Measurements from ENCODE around the gene DNAI1. TPM values are rescaled to one million over a fixed set of nuclear protein-coding genes. Genes with fewer than 3 reads are reported as not detected.

Gene DNAI1
- total and polyA plus RNA-seq, 10 of the 15 experiments (the other 5 are each of a cell fraction or from before 2014, with no cell fraction given): not detected

DNA sequence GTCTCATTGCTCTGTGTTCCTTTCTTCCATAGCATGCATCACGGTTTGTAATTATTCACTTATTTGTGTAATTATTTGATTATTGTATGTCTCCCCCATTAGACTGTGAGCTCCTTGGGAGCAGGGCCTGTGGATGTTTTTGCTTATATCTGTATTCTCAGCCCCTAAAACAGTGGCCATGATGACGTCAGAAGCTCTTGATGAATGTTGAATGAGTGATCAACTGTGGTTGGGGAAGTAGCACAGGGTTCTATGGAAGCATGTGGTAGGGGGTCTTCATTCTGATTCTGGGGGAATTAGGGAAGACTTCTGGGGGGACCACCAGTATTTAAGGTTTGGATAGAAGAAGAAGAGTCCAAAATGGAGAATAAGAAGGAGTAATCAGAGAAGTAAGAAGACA is 6.0 kb downstream of the DNAI1 start:
- TF ChIP-seq, protein P1, sequence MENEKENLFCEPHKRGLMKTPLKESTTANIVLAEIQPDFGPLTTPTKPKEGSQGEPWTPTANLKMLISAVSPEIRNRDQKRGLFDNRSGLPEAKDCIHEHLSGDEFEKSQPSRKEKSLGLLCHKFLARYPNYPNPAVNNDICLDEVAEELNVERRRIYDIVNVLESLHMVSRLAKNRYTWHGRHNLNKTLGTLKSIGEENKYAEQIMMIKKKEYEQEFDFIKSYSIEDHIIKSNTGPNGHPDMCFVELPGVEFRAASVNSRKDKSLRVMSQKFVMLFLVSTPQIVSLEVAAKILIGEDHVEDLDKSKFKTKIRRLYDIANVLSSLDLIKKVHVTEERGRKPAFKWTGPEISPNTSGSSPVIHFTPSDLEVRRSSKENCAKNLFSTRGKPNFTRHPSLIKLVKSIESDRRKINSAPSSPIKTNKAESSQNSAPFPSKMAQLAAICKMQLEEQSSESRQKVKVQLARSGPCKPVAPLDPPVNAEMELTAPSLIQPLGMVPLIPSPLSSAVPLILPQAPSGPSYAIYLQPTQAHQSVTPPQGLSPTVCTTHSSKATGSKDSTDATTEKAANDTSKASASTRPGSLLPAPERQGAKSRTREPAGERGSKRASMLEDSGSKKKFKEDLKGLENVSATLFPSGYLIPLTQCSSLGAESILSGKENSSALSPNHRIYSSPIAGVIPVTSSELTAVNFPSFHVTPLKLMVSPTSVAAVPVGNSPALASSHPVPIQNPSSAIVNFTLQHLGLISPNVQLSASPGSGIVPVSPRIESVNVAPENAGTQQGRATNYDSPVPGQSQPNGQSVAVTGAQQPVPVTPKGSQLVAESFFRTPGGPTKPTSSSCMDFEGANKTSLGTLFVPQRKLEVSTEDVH (IDR thresholded peaks at IDR 0.05; ENCODE audit: low read depth, partially characterized antibody): no peak
- TF ChIP-seq SUZ12 (IDR thresholded peaks at IDR 0.05; ENCODE audit: unreplicated experiment) (no peak), RCOR1 (conservative IDR thresholded peaks at IDR 0.05; ENCODE audit: low read depth, low read length) (no peak), ATF7 (IDR thresholded peaks at IDR 0.05; ENCODE audit: low read depth) (no peak), RUNX3 (IDR thresholded peaks at IDR 0.05; ENCODE audit: low read length) (no peak), CBFB (IDR thresholded peaks at IDR 0.05; ENCODE audit: low read depth) (no peak), RAD21 (IDR thresholded peaks at IDR 0.05; ENCODE audit: insufficient read depth, low read depth, low read length) (no peak), ZBED1 (IDR thresholded peaks at IDR 0.05; ENCODE audit: borderline replicate concordance) (no peak), CREB1 (IDR thresholded peaks at IDR 0.05; ENCODE audit: low read depth) (no peak), CHD1 (IDR thresholded peaks at IDR 0.05; ENCODE audit: low read depth, low read length) (no peak)
- TF ChIP-seq, protein P2, sequence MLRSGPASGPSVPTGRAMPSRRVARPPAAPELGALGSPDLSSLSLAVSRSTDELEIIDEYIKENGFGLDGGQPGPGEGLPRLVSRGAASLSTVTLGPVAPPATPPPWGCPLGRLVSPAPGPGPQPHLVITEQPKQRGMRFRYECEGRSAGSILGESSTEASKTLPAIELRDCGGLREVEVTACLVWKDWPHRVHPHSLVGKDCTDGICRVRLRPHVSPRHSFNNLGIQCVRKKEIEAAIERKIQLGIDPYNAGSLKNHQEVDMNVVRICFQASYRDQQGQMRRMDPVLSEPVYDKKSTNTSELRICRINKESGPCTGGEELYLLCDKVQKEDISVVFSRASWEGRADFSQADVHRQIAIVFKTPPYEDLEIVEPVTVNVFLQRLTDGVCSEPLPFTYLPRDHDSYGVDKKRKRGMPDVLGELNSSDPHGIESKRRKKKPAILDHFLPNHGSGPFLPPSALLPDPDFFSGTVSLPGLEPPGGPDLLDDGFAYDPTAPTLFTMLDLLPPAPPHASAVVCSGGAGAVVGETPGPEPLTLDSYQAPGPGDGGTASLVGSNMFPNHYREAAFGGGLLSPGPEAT (IDR thresholded peaks at IDR 0.05; ENCODE audit: low read depth): no peak
- TF ChIP-seq, protein P3, sequence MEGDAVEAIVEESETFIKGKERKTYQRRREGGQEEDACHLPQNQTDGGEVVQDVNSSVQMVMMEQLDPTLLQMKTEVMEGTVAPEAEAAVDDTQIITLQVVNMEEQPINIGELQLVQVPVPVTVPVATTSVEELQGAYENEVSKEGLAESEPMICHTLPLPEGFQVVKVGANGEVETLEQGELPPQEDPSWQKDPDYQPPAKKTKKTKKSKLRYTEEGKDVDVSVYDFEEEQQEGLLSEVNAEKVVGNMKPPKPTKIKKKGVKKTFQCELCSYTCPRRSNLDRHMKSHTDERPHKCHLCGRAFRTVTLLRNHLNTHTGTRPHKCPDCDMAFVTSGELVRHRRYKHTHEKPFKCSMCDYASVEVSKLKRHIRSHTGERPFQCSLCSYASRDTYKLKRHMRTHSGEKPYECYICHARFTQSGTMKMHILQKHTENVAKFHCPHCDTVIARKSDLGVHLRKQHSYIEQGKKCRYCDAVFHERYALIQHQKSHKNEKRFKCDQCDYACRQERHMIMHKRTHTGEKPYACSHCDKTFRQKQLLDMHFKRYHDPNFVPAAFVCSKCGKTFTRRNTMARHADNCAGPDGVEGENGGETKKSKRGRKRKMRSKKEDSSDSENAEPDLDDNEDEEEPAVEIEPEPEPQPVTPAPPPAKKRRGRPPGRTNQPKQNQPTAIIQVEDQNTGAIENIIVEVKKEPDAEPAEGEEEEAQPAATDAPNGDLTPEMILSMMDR (IDR thresholded peaks at IDR 0.05 in 2 of 3, conservative IDR thresholded peaks at IDR 0.05 in 1 of 3; ENCODE audit: control insufficient read depth in 2 of 3, extremely low read depth in 1 of 3, insufficient read depth in 1 of 3, low read depth in 3 of 3, low read length in 3 of 3): no peak
- TF ChIP-seq, protein P4, sequence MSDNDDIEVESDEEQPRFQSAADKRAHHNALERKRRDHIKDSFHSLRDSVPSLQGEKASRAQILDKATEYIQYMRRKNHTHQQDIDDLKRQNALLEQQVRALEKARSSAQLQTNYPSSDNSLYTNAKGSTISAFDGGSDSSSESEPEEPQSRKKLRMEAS (IDR thresholded peaks at IDR 0.05; ENCODE audit: low read depth, low read length): no peak
- TF ChIP-seq, protein P5, sequence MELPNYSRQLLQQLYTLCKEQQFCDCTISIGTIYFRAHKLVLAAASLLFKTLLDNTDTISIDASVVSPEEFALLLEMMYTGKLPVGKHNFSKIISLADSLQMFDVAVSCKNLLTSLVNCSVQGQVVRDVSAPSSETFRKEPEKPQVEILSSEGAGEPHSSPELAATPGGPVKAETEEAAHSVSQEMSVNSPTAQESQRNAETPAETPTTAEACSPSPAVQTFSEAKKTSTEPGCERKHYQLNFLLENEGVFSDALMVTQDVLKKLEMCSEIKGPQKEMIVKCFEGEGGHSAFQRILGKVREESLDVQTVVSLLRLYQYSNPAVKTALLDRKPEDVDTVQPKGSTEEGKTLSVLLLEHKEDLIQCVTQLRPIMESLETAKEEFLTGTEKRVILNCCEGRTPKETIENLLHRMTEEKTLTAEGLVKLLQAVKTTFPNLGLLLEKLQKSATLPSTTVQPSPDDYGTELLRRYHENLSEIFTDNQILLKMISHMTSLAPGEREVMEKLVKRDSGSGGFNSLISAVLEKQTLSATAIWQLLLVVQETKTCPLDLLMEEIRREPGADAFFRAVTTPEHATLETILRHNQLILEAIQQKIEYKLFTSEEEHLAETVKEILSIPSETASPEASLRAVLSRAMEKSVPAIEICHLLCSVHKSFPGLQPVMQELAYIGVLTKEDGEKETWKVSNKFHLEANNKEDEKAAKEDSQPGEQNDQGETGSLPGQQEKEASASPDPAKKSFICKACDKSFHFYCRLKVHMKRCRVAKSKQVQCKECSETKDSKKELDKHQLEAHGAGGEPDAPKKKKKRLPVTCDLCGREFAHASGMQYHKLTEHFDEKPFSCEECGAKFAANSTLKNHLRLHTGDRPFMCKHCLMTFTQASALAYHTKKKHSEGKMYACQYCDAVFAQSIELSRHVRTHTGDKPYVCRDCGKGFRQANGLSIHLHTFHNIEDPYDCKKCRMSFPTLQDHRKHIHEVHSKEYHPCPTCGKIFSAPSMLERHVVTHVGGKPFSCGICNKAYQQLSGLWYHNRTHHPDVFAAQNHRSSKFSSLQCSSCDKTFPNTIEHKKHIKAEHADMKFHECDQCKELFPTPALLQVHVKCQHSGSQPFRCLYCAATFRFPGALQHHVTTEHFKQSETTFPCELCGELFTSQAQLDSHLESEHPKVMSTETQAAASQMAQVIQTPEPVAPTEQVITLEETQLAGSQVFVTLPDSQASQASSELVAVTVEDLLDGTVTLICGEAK (IDR thresholded peaks at IDR 0.05; ENCODE audit: borderline replicate concordance): no peak
- Histone ChIP-seq H3K9ac (ENCODE audit: control insufficient read depth, insufficient read depth, low read length) (no peak overlapping the region), H3K4me1 (ENCODE audit: control insufficient read depth, insufficient read depth, low read length) (no peaks in the 10 kb centered on the region), H3K4me2 (ENCODE audit: control insufficient read depth, insufficient read depth) (no peak overlapping the region), H3K4me3 (no peak overlapping the region), H3K9me3 (replicated peaks; ENCODE audit: control insufficient read depth, insufficient read depth, low read length) (no peaks in the 10 kb centered on the region), H3K27me3 (replicated peaks in 1 of 2; ENCODE audit: control insufficient read depth in 2 of 2, insufficient read depth in 2 of 2, low read length in 1 of 2) (peaks cover 0 to 11% of the 10 kb centered on the region in 2 experiments; a peak in 2 of 4 replicates), H4K20me1 (ENCODE audit: control insufficient read depth, insufficient read depth) (no peaks in the 10 kb centered on the region), H3K79me2 (ENCODE audit: control insufficient read depth, insufficient read depth, low read length) (no peaks in the 10 kb centered on the region), H2AFZ (ENCODE audit: control insufficient read depth, low read depth, low read length) (no peak overlapping the region), H3K36me3 (ENCODE audit: control insufficient read depth in 2 of 2, insufficient read depth in 2 of 2, low read length in 1 of 2) (no peaks in the 10 kb centered on the region), H3K27ac (ENCODE audit: control insufficient read depth, insufficient read depth) (no peak overlapping the region)
- DNase-seq (ENCODE audit: low read depth, low spot score) (no peak), ATAC-seq (no peak), FAIRE-seq (no peak)
- intact Hi-C loops (cut with micrococcal nuclease; ENCODE audit: unreplicated experiment): no loop called here
- in situ Hi-C loops (cut with MboI): no loop called here
- ChIA-PET POLR2A (no interaction called here), SMC1A (ENCODE audit: uncharacterized antibody, unreplicated experiment) (no interaction called here), RAD21 (ENCODE audit: unreplicated experiment) (no interaction called here), CTCF (interaction anchor here (1.5 kb wide), 1 partner anchor 37 kb away, joined by 4 read pairs; no protein-coding TSS in a partner anchor)
- BruUV-seq (replicated peaks): no TSS peak
- WGBS (ENCODE audit: insufficient coverage, insufficient replicate concordance, low lambda C conversion rate, missing lambda C conversion rate): 3% methylated on average over 2 of the region's 2 CpGs

All from GM12878 (cell line).